Measurements from ENCODE around the gene POLD2.

The POLD2 gene

GRCh38 chr7:44065431-44066110, 57.8 kb downstream of the POLD2 start, which contains the start of gene PGAM2:
PGAM2 (minus strand) TSS chr7:44065567; CDS start chr7:44065529, 38 bp downstream.
- no peak for TF ChIP-seq CTCF (IDR thresholded peaks at IDR 0.05; ENCODE audit: insufficient read depth, low read length, missing control alignments)
- no peak for DNase-seq (ENCODE audit: low read depth, low spot score)
- POLR2A ChIA-PET = interaction anchor here (1.2 to 1.7 kb wide), 3 partner anchors 8 to 58 kb away, joined by 4 read pairs; partner anchors contain the start of gene POLD2
- CTCF ChIA-PET = interaction anchor here (0.9 to 1.5 kb wide), 5 partner anchors 10 to 136 kb away, joined by 3 to 6 read pairs (median 3); partner anchors contain the start of gene YKT6
- H3K4me3 ChIP-seq (ENCODE audit: low read depth, low read length) = no peak within 1 kb of the TSS

- ChIA-PET CTCF (interaction anchor here (0.9 to 1.5 kb wide), 4 partner anchors 11 to 136 kb away, joined by 3 to 6 read pairs (median 4); partner anchors contain the start of gene YKT6), POLR2A (interaction anchor here (1.2 to 1.5 kb wide), 3 partner anchors 8 to 132 kb away, joined by 3 to 4 read pairs (median 4); no protein-coding TSS in a partner anchor)
- H3K4me3 ChIP-seq (ENCODE audit: low read depth, low read length) = no peak overlapping the region
- no peak for DNase-seq (ENCODE audit: low read depth, low spot score)
- no peak for TF ChIP-seq CTCF (IDR thresholded peaks at IDR 0.05; ENCODE audit: insufficient read depth, low read length, missing control alignments)
Observed at GRCh38 chr7:44064791-44065430, 58.4 kb downstream of the POLD2 start.

All from AG04449 (cell line).